Sciatic nerve (tissue), 2 donors: Measurements from ENCODE around the gene ANGEL1. TPM values are rescaled to one million over a fixed set of nuclear protein-coding genes. Genes with fewer than 3 reads are reported as not detected.

Experiments used
- ATAC-seq: fragments of 200-7000 bp; cut with Tn5 transposase; one replicate; pipeline ENCODE4 v1.9.1; 2020; ENCODE audit warnings: mild to moderate bottlenecking, moderate library complexity
- DNase-seq: peaks from one replicate; pipeline ENCODE4 v3.0.0-alpha.2; 2020; ENCODE audit warnings: low spot score
- intact Hi-C: fragments of 100-400 bp; cut with DNase I; formaldehyde crosslinking; loops from one replicate; pipeline ENCODE4 v1.14.2; 2022
- total RNA-seq: library from RNA; stranded (reverse); fragmentation: NEBNext Ultra II Directional; extraction: Animal tissue kit (Norgen Biotek cat#: 25700); gene quantifications from one replicate; pipeline ENCODE4 v1.2.1, GENCODE V29; 2021
- donor health status: DM: no; HTN: no; CAD: no.
- donor health status: DM: no; HTN: no; CAD: no.

The ANGEL1 gene
- total RNA-seq, 1 donor from 2014 or later, result 35.7 TPM

DNA sequence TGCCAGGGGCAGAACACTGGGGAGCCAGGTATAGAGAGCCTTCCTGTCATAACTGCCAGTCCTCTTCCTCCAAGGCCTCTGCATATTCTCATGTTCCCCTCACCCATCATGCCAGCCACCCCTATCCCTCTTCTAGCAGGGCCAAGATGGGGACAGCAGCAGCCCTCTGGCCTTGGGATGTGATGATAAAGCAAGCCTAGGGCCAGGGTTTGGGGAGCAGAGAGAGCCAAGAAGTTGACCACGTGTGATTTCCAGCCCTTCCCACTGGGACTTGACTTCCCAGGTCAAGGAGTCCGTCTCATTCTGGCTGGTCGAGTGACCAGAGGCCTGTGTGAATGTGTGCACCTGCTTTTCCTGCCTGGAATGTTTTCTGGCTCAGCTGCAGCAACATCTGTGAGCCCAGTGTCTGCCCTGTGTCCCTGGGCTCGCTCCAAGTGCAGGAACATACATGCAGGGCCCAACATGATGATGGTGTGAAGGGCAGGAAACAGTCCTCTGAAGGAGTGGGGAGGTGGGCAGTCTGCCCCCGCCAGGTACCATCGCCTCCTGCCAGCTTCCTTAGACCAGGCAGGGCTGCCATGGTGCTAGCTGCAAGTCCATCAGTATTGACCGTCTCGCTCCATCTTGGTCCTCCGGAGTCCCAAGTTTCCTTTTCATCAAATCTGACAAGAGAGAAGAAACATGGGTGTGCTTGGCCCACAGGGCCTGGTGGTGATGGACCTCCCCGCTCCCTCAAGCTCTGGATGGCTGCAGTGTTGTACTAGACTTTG is 30.4 kb downstream of the ANGEL1 start:
- intact Hi-C loops, result loop anchor here (10.0 kb wide), 1 partner anchor 67 kb away; no protein-coding TSS in a partner anchor
- DNase-seq (no peak), ATAC-seq (peak; percentile 44)

- no peak for DNase-seq
- no peak for ATAC-seq
- intact Hi-C loops, result loop anchor here (10.0 kb wide), 1 partner anchor 67 kb away; no protein-coding TSS in a partner anchor
Measured at GRCh38 chr14:76781648-76782051, 31.0 kb downstream of the ANGEL1 start.

- intact Hi-C loops, result loop anchor here (10.0 kb wide), 1 partner anchor 66 kb away; no protein-coding TSS in a partner anchor
- peak; percentile 9 for ATAC-seq
- peak; percentile 62 for DNase-seq
Measured at GRCh38 chr14:76780875-76781647, 31.6 kb downstream of the ANGEL1 start.

DNA sequence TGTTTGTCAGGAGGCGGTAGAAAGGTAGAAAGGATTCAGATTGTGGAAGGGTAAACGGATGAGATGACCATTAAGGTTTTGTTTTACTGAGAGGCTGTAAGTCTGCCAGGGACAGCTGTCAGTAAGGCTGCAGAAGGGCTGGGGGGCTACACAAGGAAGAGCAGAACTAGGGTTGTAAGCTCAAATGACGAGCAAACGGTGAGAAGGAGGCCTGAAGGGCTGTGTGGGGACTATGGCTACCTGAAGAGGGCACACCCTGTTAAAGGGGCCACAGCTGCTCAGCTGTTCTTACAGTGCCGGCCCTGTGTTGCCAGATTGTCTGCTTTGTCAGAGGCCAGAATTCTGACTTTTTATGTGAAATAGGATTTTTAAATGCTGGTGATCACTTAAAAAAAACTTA is 32.3 kb downstream of the ANGEL1 start:
- no peak for ATAC-seq
- DNase-seq, result no peak
- intact Hi-C loops, result loop anchor here (10.0 kb wide), 1 partner anchor 66 kb away; no protein-coding TSS in a partner anchor

DNA sequence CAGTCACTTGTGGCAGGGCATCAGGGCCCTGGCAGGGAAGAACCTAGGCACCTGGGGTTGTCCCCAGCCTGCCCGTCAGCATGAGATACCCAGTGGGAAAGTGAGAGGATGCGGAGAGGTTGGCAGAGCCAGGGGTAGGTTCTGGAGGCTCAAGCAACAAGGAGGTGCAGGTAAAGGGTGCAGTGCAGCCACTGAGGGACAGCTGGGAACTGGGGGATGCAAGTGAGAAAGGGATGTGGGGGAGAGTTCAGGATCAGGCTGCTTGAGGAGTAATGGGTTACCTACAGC is 32.7 kb downstream of the ANGEL1 start:
- intact Hi-C loops, result loop anchor here (10.0 kb wide), 1 partner anchor 65 kb away; no protein-coding TSS in a partner anchor
- ATAC-seq (no peak), DNase-seq (no peak)

DNA sequence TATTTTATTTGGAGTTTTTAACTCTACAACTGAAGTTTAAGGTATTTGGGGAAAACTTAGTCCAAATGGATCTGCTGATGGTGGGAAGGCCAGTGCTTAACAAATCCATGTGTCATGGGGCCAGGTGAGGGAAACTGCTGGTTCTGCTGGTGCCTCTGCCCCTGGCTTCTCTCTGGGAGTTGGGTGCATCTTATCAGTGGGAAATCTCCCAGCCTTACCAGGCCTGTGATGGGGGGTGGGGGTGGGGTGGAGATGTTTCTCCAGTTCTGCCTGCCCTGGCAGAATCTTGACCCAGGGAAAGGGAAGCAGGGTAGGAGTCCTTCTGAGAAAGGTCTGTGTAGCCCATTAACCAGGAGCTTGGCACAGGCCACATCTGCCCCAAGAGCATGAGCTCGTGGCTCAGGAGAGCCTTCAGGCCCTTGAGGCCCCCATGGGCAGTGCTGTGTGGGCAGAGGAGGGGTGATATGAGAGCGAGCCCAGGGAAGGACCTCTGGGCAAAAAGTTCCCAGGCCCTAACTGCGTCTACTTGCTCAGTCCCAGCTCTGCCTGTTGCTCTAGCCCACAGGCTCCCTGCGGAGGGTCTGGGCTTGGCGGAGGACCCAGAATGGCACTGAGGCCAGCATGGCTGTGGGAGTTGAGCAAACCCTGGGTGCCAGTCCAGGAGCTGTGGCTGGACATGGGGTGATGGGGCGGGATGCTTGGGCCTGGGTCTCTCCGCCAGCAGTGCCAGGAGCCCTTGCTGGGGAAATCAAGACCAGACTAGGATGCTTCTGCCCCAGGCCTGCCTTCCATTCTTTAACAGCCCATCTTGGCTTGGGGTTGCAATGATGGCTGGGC is 33.2 kb downstream of the ANGEL1 start:
- ATAC-seq, result no peak

DNA sequence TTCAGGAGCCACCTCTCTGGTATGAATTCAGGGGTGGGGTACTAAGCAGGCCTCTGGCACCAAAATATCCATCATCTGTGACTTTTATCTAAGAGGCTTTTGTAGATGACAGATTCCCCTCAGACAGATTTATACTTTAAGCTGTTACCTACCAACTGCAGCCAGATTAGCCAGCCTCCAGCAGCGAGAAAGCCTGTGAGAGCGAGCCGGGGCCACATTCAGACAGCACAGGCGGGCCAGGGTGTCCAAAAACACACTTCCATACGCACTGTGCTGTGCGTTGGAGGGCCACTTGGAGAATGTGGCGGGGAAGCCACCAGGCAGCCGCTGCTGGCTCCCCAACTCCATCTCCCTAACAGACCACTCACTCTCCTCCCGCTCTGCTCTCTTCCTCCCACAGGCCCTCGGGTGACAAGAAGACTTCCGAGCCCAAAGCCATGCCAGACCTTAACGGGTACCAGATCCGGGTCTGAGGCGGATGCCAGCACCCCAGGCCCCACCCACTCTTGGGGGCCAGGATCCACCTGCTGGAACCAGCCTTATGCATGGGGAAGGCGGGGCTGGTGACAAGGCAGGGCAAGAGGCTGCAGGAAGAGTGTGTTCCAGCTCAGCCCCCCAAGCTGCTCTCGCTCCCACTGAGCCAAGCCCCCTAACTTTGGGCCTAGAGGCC is 34.0 kb downstream of the ANGEL1 start:
- intact Hi-C loops, result no loop called here
- ATAC-seq, result no peak
- DNase-seq, result no peak

More for the DNA sequence above, 33.2 kb downstream of the ANGEL1 start:
- no peak for DNase-seq
- intact Hi-C loops, result loop anchor here (10.0 kb wide), 1 partner anchor 65 kb away; no protein-coding TSS in a partner anchor

DNA sequence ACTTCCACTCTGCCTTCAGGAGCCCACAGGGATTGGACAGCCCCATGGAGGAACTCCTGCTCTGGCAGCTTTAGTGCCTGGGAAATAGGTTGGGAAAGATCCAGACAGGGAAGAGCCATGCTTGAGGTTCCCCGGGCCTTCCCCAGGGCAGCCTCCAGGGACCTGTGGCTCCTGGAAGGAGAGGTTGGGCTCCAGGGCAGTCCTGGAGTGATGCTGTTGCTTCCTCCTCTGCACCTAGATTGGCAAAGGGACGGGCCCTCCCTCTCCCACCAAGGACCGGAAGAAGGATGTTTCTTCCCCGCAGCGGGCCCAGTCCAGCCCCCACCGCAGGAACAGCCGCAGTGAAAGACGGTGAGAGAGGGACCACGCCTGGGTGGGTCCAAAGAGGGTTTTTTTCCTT is 35.0 kb downstream of the ANGEL1 start:
- intact Hi-C loops, result no loop called here
- DNase-seq (no peak), ATAC-seq (no peak)

DNA sequence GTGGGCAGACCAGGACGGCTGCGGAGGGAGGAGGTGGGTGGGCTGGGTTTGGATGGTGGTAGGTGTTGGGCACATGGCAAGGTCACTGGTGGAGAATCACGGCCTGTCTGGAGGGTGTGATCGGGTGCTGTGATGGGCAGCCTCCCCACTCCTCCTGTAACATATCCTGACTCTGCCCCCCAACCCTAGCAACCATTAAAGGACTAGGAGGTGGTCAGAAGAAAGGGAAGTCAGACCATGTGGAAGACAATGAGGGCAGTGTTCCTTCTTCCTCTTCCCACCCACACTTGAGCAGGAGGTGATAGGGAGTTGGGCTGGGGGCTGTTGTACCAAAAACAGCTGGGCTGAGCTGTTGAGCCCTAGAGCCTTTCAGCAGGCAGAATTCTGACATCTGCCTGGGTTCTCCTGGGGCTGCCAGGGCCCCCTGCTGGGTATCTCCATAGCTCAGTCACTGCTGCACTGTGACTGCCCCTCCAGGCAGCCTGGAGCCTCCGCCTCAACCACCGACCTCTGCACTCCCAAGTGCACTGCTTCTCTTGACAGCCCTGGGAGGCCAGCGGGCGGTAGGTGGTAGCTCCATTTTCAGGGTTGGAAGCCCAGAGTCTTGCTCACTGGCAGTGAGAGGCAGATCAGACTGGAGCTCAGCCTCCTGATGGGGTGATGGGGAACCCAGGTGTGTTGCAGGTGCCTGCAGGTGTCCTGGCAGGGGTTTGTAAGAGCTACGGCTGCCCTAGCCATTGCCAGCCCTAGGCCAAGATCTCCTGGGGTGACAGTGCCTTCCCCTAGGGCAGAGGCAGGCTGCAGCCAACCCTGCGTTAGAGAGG is 36.0 kb downstream of the ANGEL1 start:
- ATAC-seq, result no peak
- intact Hi-C loops, result no loop called here
- DNase-seq, result peak; percentile 54

DNA sequence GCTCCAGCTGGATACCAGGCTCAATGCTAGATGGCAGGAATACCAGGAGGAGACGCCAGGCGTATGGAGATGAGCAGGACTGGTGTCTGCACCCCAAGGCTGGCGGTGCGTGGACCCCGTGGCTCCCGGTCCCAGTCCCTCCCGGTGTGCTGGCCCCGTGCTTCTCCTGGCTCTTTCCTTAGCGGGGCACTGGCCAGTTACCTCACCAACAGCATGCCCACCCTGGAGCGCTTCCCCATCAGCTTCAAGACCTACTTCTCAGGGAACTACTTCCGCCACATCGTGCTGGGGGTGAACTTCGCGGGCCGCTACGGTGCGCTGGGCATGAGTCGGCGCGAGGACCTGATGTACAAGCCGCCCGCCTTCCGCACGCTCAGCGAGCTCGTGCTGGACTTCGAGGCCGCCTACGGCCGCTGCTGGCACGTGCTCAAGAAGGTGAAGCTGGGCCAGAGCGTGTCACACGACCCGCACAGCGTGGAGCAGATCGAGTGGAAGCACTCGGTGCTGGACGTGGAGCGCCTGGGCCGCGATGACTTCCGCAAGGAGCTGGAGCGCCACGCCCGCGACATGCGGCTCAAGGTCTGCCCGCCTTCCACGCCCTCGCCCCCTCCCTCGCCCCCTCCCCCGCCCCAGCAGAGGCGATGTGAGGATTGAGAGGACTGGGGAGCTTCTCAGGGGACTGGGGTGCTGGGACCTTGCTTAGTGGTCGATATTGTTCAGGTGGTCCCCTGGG is 36.8 kb downstream of the ANGEL1 start:
- peak; percentile 55 for DNase-seq
- intact Hi-C loops, result no loop called here
- ATAC-seq, result no peak

GRCh38 chr14:76774821-76775694 is 37.6 kb downstream of the ANGEL1 start:
- DNase-seq (no peak), ATAC-seq (no peak)
- intact Hi-C loops, result no loop called here

GRCh38 chr14:76773956-76774820 is 38.5 kb downstream of the ANGEL1 start:
- intact Hi-C loops, result no loop called here
- ATAC-seq (no peak), DNase-seq (no peak)

- intact Hi-C loops, result no loop called here
- DNase-seq, result peak; percentile 73
- ATAC-seq, result peak; percentile 84
Measured at GRCh38 chr14:76773188-76773885, 39.3 kb downstream of the ANGEL1 start.

DNA sequence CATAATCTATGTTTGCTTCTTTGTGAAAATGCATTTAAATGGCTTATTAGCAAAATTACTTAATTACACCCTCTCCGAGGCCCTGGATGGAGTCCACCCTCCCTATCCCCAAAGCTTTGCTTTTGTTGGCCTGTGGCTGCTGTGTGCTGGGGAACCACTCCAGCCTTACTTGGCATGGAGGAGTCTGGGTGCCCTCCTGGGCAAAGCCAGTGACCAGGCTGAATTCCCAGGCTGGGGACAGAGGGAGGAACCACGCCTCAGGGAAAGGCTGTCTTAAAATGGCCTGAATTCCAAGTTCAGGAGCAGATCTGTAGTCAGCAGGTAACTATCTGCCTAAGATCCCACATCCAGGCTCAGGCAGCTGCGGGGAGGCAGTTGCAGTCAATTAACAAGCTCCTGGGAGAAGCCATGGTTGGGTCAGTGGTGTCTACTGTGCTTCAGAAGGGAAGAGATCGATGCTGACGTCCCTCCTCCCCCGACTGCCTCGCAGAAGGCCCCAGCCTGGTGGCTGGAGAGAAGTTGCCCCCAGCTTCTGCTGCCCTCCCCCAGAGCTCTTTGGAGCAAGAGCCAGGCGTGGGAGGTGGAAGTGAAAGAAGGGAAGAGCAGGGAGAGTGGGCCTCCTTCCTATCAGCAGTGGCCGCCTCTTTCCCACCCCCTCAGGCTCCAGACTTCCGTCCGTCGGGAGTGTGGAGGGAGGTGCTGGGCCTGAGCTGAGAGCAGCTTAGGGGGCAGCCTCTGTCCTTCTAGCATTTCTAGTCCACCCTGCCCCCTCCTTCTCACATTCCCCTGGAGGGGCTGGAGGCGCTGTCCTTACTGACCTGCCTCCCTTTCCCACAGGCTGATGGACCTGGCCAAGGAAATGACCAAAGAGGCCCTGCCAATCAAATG is 40.1 kb downstream of the ANGEL1 start:
- ATAC-seq (peak; percentile 56), DNase-seq (peak; percentile 72)
- intact Hi-C loops, result no loop called here
